Tibial nerve (tissue), 4 donors: ENCODE measurements around the gene RAC2.

Experiments used
- EP300 ChIP-seq, 2 donors: sonication (generic); formaldehyde crosslinking; IDR thresholded peaks; one replicate each; pipeline ENCODE4 v1.6.1; 2017; ENCODE audit warnings: antibody characterized with exemption in 2 of 2, mild to moderate bottlenecking in 1 of 2
- POLR2A ChIP-seq, 2 donors: fragments of 450-650 bp; IDR thresholded peaks; one replicate each; pipeline ENCODE4 v1.6.1; 2017; ENCODE audit warnings: antibody characterized with exemption in 2 of 2, mild to moderate bottlenecking in 2 of 2, moderate library complexity in 2 of 2
- TF ChIP-seq, protein P1 (sequence below), 5 experiments: fragments of 200-600 bp in 3 of 5; fragments of 450-650 bp in 2 of 5; sonication (generic) in 3 of 5; IDR thresholded peaks; one replicate each; pipeline ENCODE4 v1.5.1; 2016 to 2019; ENCODE audit warnings: antibody characterized with exemption in 5 of 5, mild to moderate bottlenecking in 3 of 5, moderate library complexity in 2 of 5

GRCh38 chr22:37224757-37225420 lies 19.2 kb downstream of the RAC2 start:
- TF ChIP-seq, protein P1, sequence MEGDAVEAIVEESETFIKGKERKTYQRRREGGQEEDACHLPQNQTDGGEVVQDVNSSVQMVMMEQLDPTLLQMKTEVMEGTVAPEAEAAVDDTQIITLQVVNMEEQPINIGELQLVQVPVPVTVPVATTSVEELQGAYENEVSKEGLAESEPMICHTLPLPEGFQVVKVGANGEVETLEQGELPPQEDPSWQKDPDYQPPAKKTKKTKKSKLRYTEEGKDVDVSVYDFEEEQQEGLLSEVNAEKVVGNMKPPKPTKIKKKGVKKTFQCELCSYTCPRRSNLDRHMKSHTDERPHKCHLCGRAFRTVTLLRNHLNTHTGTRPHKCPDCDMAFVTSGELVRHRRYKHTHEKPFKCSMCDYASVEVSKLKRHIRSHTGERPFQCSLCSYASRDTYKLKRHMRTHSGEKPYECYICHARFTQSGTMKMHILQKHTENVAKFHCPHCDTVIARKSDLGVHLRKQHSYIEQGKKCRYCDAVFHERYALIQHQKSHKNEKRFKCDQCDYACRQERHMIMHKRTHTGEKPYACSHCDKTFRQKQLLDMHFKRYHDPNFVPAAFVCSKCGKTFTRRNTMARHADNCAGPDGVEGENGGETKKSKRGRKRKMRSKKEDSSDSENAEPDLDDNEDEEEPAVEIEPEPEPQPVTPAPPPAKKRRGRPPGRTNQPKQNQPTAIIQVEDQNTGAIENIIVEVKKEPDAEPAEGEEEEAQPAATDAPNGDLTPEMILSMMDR (IDR thresholded peaks at IDR 0.05) = no peak
- TF ChIP-seq POLR2A (IDR thresholded peaks at IDR 0.05) = no peak
- TF ChIP-seq EP300 (IDR thresholded peaks at IDR 0.05) = no peak
